ENCODE measurements around the gene LOXL3.

Gene LOXL3

DNA sequence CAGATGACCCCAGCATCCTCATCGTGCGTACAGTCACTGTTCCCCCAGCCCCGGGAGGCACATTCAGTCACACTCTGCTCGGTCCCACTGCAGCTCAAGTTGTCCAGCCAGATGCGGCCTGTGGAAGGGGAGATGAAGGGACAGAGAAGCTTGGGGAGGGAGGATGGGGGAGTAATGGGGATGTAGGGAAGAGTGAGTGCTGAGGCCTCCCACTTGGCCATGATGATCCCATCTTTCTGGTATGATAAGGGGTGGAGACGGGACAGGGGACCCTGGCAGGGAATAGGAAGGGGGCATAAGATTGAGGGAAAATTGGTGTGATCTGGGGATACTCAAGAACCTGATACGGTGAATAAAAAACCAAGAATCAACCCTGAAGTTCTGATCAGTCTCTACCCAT lies 3.5 kb downstream of the LOXL3 start:
- no peak for DNase-seq

GRCh38 chr2:74548900-74549826 lies 4.6 kb downstream of the LOXL3 start:
- Mint-ChIP-seq H3K36me3 (ENCODE audit: low read depth) (no peaks in the 10 kb centered on the region), H3K27ac (no peak overlapping the region), H3K4me3 (peak overlapping the region; percentile 67), H3K4me1 (ENCODE audit: low read depth) (peaks cover 13% of the 10 kb centered on the region), H3K9me3 (no peaks in the 10 kb centered on the region), H3K27me3 (peaks cover 48% of the 10 kb centered on the region)
- peak; percentile 50 for DNase-seq

More for the DNA sequence above, 3.5 kb downstream of the LOXL3 start:
- Mint-ChIP-seq H3K27me3 (peaks cover 48% of the 10 kb centered on the region), H3K4me3 (no peak overlapping the region), H3K4me1 (ENCODE audit: low read depth) (peaks cover 14% of the 10 kb centered on the region), H3K9me3 (no peaks in the 10 kb centered on the region), H3K27ac (no peak overlapping the region), H3K36me3 (ENCODE audit: low read depth) (peaks cover 7% of the 10 kb centered on the region)

DNA sequence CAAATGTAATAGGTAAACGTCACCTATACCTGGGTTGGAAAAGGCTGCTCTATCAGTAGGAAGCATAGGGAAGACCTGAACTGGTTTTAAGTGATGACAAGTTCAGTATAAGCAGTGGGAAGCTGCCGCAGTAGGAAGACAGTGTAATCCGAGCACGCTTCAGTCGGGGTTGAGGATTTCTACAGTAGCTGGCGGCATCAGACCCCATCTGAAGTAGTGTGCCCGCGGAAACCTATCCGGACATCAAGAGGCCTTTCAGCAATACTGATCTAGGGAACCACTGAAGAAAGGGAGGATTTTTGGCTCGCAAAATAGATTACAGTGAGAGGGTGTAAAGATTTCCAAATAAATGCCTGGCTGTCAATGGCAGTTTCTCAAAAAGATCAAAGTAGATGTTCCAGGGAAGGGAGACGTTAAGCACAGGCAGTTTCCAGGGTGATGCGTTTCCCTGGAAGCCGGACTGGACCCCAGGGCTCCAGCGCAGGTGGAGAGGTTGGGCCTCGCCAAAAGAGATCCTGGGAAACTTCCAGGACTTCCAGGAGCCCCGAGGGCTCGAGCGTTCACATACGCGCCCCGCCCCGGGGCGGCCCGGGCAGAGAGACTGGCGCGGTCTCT lies 5.3 kb downstream of the LOXL3 start:
- Mint-ChIP-seq H3K4me3 (peak overlapping the region; percentile 66), H3K27me3 (peaks cover 48% of the 10 kb centered on the region), H3K4me1 (ENCODE audit: low read depth) (peaks cover 12% of the 10 kb centered on the region), H3K27ac (no peak overlapping the region), H3K9me3 (no peaks in the 10 kb centered on the region), H3K36me3 (ENCODE audit: low read depth) (no peaks in the 10 kb centered on the region)
- no peak for DNase-seq

DNA sequence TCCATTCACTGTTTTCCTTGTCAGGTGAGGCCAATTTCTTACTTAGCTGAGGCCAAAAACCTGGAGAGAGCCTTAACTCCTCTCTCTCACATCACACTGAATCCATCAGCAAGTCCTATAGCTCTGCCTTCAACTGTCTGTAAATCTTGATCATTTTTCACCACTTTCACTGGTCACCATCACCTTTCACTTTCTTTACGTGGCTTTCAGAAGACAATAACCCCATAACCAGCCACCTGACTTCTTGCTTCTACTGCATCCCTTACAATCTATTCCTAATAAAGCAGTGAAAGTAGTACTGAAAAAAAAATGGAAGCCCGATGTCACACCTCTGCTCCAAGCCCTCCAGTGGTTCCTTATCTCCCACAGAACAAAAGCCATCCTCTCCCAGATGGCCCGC lies 7.7 kb downstream of the LOXL3 start:
- Mint-ChIP-seq H3K27me3 (peaks cover 42% of the 10 kb centered on the region), H3K36me3 (ENCODE audit: low read depth) (no peaks in the 10 kb centered on the region), H3K4me1 (ENCODE audit: low read depth) (peaks cover 8% of the 10 kb centered on the region), H3K27ac (no peak overlapping the region), H3K9me3 (no peaks in the 10 kb centered on the region), H3K4me3 (no peak overlapping the region)
- no peak for DNase-seq

GRCh38 chr2:74544634-74545033 lies 9.1 kb downstream of the LOXL3 start:
- Mint-ChIP-seq H3K36me3 (ENCODE audit: low read depth) (no peaks in the 10 kb centered on the region), H3K4me1 (ENCODE audit: low read depth) (peaks cover 7% of the 10 kb centered on the region), H3K9me3 (no peaks in the 10 kb centered on the region), H3K27me3 (peaks cover 34% of the 10 kb centered on the region), H3K27ac (no peak overlapping the region), H3K4me3 (no peak overlapping the region)
- DNase-seq = no peak

- Mint-ChIP-seq H3K36me3 (ENCODE audit: low read depth) (no peaks in the 10 kb centered on the region), H3K27ac (no peak overlapping the region), H3K9me3 (no peaks in the 10 kb centered on the region), H3K4me3 (no peak overlapping the region), H3K27me3 (peaks cover 37% of the 10 kb centered on the region), H3K4me1 (ENCODE audit: low read depth) (no peaks in the 10 kb centered on the region)
- no peak for DNase-seq
Observed at GRCh38 chr2:74542978-74543377, 10.8 kb downstream of the LOXL3 start.

DNA sequence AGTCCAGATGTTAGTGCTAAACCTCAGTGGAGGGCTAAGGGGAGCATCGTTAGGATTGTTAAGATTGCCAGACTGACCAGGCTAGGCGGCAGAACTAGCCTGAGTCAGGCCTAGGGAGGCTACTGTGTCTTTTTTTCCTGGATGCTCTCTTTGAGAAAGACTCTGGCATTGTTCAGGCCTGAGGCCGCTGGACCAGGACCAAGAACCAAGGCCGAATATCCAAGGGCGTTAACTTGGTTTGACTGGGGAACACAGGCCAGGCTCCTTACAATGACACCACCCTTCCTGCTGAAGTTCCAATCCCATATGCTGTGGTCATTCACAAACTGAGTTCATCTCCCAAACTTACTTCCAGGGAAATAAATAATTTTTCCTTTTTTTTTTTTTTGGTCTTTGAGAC lies 13.5 kb downstream of the LOXL3 start:
- Mint-ChIP-seq H3K4me1 (ENCODE audit: low read depth) (no peaks in the 10 kb centered on the region), H3K9me3 (no peaks in the 10 kb centered on the region), H3K4me3 (no peak overlapping the region), H3K36me3 (ENCODE audit: low read depth) (no peaks in the 10 kb centered on the region), H3K27ac (no peak overlapping the region), H3K27me3 (peaks cover 29% of the 10 kb centered on the region)
- DNase-seq = no peak

DNA sequence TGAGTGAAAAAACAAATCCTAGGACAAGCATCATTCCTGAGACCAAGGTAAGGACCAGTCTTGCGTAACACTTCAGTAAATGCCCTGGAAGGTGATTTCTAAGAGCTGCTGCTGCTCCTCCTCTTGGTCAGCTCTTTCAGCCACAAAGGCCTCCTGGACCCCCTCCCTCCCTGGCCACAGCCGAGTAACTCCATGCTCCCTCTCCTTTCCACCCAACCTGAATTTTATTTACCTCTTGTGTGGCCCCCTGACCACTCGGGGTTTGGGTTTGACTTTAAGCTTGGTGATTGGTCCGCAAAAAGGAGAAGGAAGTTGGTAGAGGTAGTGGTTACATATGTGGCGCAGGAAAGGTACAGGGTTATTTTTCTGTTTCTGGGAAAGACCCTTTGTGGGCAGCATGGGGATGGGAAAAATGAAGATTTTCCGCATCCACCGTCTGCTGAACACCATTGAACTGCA lies 14.8 kb downstream of the LOXL3 start:
- peaks cover 29% of the 10 kb centered on the region for H3K27me3 Mint-ChIP-seq
- H3K36me3 Mint-ChIP-seq (ENCODE audit: low read depth) = peaks cover 2% of the 10 kb centered on the region
- no peak for DNase-seq
- H3K4me3 Mint-ChIP-seq = no peak overlapping the region
- H3K27ac Mint-ChIP-seq = no peak overlapping the region
- H3K9me3 Mint-ChIP-seq = no peaks in the 10 kb centered on the region
- H3K4me1 Mint-ChIP-seq (ENCODE audit: low read depth) = no peaks in the 10 kb centered on the region

DNA sequence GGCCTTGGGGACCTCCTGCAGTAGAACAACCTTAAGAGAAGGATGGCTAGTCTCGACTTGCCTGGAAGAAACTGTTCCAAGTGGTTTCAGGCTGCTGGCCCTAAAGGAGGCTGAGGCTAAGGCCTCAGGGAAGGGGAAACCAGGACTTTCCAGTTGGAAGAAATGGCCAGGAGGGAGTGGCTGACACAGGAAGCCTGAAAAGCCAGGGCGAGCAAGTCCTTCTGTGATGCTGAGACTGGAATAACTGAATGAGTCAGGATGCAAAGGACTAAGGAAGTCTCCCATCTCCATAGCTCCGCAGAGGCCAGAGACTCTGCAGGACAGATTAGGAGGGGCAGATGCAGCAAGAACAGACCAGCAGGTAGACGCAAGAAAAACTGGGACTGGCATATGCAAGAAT lies 16.6 kb downstream of the LOXL3 start:
- peaks cover 2% of the 10 kb centered on the region for H3K4me1 Mint-ChIP-seq (ENCODE audit: low read depth)
- no peak for DNase-seq
- H3K27me3 Mint-ChIP-seq = peaks cover 25% of the 10 kb centered on the region
- H3K9me3 Mint-ChIP-seq = no peaks in the 10 kb centered on the region
- H3K36me3 Mint-ChIP-seq (ENCODE audit: low read depth) = peaks cover 18% of the 10 kb centered on the region
- no peak overlapping the region for H3K4me3 Mint-ChIP-seq
- no peak overlapping the region for H3K27ac Mint-ChIP-seq

- no peak overlapping the region for H3K4me3 Mint-ChIP-seq
- DNase-seq = no peak
- no peaks in the 10 kb centered on the region for H3K9me3 Mint-ChIP-seq
- peaks cover 26% of the 10 kb centered on the region for H3K36me3 Mint-ChIP-seq (ENCODE audit: low read depth)
- peaks cover 24% of the 10 kb centered on the region for H3K27me3 Mint-ChIP-seq
- peaks cover 10% of the 10 kb centered on the region for H3K4me1 Mint-ChIP-seq (ENCODE audit: low read depth)
- H3K27ac Mint-ChIP-seq = no peak overlapping the region
Observed at GRCh38 chr2:74536166-74536950, 17.4 kb downstream of the LOXL3 start.

- DNase-seq = no peak
- Mint-ChIP-seq H3K9me3 (no peaks in the 10 kb centered on the region), H3K27me3 (peaks cover 24% of the 10 kb centered on the region), H3K4me3 (no peak overlapping the region), H3K27ac (no peak overlapping the region), H3K36me3 (ENCODE audit: low read depth) (peaks cover 34% of the 10 kb centered on the region), H3K4me1 (ENCODE audit: low read depth) (peaks cover 17% of the 10 kb centered on the region)
Observed at GRCh38 chr2:74535440-74535965, 18.2 kb downstream of the LOXL3 start.

DNA sequence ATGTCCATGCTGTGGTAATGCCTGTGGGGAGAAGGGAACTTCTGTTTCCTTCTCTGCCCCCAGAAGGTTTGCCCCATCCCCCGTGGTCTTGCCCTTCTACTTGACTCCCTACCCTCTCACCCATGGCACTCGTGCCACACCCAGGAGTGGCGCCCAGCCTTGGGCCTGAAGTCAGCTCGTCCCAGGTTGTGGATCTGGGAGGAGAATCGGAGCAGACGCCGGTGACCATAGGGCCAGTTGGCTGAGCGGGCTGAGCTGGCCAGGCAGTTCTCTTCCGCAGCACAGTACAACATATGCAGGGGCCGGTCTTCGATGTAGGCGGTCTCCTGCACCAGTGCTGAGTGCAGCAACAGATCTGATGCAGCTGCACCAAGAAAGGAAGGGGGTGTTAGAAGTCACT lies 19.3 kb downstream of the LOXL3 start:
- Mint-ChIP-seq H3K27me3 (peaks cover 17% of the 10 kb centered on the region), H3K4me1 (ENCODE audit: low read depth) (peaks cover 17% of the 10 kb centered on the region), H3K27ac (no peak overlapping the region), H3K36me3 (ENCODE audit: low read depth) (peaks cover 37% of the 10 kb centered on the region), H3K9me3 (no peaks in the 10 kb centered on the region), H3K4me3 (no peak overlapping the region)
- DNase-seq = no peak

GRCh38 chr2:74533464-74533863 lies 20.3 kb downstream of the LOXL3 start:
- H3K4me1 Mint-ChIP-seq (ENCODE audit: low read depth) = peaks cover 17% of the 10 kb centered on the region
- H3K4me3 Mint-ChIP-seq = no peak overlapping the region
- DNase-seq = no peak
- H3K27me3 Mint-ChIP-seq = peaks cover 8% of the 10 kb centered on the region
- no peak overlapping the region for H3K27ac Mint-ChIP-seq
- H3K36me3 Mint-ChIP-seq (ENCODE audit: low read depth) = peaks cover 47% of the 10 kb centered on the region
- no peaks in the 10 kb centered on the region for H3K9me3 Mint-ChIP-seq

DNA sequence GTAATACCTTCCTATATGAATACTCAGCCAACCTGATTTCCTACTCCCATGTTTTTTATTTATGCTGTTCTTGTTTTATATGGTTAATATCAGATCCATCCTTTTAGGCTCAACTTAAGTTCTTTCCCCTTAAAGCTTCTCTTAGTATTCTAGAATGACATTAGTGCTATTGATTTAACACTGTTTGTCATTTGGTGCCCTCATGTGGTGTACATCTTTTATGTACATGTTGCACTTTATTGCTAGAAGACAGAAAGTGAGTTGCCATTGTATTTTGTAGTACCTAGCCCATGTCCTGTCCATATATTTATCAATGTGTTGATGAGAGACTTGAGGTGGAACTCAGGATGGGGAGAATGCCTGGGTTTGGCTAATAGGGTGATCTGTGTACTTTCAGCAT lies 21.5 kb downstream of the LOXL3 start:
- Mint-ChIP-seq H3K27me3 (no peaks in the 10 kb centered on the region), H3K9me3 (no peaks in the 10 kb centered on the region), H3K36me3 (ENCODE audit: low read depth) (peaks cover 59% of the 10 kb centered on the region), H3K4me3 (peak overlapping the region; percentile 100), H3K27ac (peak overlapping the region; percentile 99), H3K4me1 (ENCODE audit: low read depth) (peaks cover 29% of the 10 kb centered on the region)
- no peak for DNase-seq
